ENCODE measurements around the gene HTR3C.
"Not testable (repeated sequence)": the region's sequence is repeated elsewhere in the genome, so short reads cannot be mapped to it uniquely, and the experiment has no call there.

HTR3C gene

GRCh38 chr3:184031187-184031792 lies 21.6 kb upstream of the HTR3C start, which contains the start of gene HTR3D:
HTR3D (plus strand) TSS chr3:184031742; CDS start chr3:184031742, 0 bp downstream.
- DNase-seq, result no peak

GRCh38 chr3:184037816-184038215 lies 15.0 kb upstream of the HTR3C start:
- no peak for DNase-seq

GRCh38 chr3:184038307-184038706 lies 14.5 kb upstream of the HTR3C start:
- not testable (repeated sequence) for DNase-seq

DNA sequence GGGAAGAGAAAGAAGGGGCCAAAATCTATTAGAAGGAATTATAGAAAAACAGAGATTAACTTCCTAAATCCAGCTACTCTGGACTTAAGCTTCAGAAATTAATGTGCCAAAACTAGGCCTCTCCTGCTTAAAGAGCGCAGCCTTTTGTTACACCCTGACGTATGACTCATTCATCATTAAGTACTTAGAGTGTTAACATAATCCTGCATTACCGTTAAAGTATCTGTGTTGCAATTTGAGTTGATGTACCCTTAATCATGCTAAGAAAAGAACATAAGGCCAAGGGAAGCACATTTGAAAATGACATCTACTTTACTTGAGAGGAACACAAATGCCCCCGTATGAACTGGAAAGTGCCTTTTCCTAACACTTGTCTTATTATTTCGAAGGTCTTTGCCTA lies 13.4 kb upstream of the HTR3C start:
- DNase-seq, result no peak

DNA sequence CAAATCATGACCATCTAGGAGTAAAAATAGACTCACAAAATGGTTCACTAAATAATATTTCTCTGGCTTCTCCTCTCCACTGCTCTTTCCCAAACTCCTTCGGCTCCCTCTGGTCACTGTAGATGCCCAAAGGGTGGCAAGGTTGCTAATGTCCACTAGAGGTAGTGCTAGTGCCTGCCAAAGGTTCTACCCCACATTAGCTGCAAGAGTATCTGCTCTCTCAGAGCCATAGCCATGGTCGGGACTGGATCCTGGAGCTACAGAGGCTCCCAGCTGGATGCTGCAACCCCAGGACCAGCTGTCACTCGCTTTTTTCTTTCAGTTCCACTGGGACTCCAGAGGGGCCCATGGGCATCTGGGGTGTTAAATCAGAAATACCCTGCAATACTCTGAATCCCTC lies 12.8 kb upstream of the HTR3C start:
- no peak for DNase-seq

- DNase-seq, result no peak
Observed at GRCh38 chr3:184042617-184043016, 10.2 kb upstream of the HTR3C start.

- no peak for DNase-seq
Observed at GRCh38 chr3:184045995-184046394, 6.9 kb upstream of the HTR3C start.

DNA sequence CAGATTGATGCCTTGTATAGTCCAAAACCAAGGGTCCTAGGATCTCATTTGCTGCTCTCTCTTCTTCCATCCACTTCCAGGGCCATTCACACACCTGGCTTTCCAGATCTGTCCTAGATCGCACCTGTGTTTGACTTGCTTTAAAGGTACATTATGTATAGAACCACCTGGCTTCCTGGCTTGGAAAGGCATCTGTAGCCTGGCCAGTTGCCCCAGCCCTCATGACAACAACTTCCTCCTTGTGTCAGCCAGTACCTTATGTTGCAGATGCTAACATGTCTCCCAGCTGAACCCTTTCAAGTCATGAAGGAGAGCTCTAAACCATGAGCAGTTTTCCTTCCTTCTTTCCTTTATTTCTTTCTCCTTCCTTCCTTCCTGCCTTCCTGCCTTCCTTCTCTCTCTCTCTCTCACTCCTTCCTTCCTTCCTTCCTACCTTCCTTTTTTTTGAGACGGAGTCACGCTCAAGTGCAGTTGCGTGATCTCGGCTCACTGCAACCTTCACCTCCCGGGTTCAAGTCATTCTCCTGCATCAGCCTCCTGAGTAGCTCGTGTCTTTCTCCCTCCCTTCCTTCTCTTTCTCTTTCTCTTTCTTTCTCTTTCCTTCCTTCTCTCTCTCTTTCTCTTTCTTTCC lies 2.5 kb upstream of the HTR3C start:
- DNase-seq, result no peak

DNA sequence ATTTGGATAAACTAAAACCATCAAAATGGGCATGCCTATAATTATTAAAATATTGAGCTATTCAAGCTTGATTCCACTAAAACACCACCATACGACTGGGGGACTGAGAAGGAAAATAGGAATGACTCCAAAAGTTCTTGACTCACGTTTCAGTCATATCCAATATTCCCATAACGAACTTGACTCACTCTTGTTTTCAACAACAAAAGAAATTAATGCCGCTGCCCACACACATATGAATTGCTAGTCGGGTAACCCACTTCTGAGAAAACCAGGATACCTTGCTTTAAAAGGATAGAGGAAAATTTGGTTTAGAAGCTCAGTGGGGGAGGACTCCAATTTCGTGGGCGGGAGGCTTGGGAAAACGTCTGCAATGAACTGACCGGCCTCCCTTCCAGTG lies 5.2 kb downstream of the HTR3C start:
- no peak for DNase-seq

DNA sequence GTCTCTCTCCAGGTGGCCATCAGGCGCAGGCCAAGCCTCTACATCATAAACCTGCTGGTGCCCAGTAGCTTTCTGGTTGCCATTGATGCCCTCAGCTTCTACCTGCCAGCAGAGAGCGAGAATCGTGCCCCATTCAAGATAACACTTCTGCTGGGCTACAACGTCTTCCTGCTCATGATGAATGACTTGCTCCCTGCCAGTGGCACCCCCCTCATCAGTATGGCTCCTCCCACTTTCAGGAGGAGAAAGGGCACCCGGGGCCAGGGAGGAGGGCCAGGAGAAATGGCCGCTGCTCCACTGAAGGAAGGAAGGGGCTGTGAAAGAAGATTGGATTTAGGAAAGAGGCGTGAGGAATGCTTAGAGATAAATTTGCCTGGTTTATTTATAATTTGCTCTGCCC lies 6.6 kb downstream of the HTR3C start:
- no peak for DNase-seq

DNA sequence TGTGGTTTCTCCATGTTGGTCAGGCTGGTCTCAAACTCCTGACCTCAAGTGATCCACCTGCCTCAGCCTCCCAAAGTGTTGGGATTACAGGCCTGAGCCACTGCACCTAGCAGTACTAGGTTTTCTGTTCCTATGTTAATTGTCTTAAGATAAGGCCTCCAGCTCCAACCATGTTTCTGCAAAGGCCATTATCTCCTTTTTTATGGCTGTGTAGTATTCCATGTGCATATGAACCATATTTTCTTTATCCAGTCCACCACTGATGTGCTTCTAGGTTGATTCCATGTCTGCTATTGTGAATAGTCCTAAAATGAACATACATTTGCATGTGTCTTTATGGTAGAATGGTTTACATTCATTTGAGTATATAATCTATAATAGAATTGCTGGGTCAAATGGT lies 9.8 kb downstream of the HTR3C start:
- DNase-seq, result no peak

DNA sequence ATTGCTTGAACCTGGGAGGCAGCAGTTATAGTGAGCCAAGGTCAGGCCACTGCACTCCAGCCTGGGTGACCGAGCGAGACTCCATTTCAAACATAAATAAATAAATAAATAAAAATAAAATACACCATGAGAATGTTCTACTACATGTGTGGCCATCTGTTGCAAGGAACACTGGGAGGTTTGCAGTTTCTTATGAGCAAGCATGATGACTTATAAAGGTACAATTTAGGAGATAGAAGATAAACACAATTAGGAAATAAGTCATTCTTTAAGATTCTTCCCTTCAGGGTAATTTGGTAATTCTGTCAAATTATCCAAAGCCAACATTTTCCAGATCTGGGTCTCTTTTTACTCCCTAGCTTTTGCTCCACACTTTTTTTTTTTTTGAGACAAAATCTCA lies 13.4 kb downstream of the HTR3C start:
- no peak for DNase-seq

DNA sequence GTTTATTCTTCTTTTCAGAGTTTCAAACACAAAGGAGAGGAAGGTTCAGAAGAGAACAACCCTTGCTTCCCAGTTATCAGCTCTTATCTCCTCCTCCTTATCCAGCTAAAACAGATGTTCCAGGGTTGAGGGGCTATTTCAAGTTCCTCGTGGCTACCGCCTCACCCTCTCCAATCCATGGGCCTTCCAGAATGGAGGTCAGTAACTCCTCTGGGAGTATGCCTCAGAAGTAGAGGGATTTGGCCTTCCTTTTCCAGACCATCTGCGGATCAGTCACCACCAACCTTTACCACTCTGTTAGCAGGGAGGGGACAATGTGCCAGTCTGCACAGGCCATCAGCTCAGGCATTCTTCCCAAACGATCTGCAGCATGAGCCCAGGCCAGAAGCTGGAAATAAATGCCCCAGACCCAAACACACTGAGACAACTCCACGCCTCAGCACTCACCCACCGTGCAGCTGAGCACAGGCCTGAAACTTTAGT lies 14.8 kb downstream of the HTR3C start:
- no peak for DNase-seq

DNA sequence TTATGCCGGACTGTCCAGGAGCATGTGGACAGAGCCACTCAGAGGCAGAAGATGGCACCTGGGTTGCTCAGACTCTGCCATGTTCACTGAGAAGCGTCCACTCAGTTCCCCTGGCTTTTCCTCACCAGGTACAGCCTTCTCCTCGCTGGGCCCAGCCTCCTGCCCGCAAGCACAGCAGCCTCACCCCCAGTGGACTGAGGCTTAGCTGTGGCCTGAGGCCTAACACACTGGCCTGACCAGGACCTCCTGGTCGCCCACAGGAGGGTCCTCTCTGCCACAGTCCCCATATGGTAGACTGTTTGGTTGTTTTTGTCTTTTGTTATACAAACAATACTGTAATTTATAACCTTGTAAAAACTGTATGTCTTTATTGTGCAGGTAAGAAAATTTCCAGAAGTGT lies 15.5 kb downstream of the HTR3C start:
- no peak for DNase-seq

DNA sequence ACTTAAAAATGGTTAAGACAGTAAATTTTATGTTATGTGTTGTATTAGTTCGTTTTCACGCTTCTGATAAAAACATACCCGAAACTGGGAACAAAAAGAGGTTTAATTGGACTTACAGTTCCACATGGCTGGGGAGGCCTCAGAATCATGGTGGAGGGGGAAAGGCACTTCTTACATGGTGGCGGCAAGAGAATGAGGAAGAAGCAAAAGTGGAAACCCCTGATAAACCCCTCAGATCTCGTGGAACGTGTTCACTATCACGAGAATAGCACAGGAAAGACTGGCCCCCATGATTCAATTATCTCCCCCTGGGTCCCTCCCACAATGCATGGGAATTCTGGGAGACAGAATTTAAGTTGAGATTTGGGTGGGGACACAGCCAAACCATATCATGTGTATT lies 18.3 kb downstream of the HTR3C start:
- DNase-seq, result not testable (repeated sequence)

GRCh38 chr3:184073621-184074020 lies 20.8 kb downstream of the HTR3C start:
- DNase-seq, result no peak

DNA sequence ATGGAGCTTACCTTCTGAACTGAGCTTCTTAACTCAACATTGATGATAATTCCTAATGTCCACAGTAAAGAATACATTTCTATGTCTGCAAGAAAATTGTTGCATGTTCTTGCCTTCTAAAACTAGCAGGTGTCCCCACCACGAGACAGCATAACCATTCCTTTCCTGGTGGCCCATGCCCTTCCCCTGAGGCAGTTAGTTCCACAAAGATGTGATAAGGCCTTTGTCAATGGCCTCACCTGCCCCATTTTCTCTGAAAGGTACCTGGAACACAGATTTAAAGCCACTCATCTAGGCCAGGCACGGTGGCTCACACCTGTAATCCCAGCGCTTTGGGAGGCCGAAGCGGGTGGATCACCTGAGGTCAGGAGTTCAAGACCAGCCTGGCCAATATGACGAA lies 23.1 kb downstream of the HTR3C start:
- DNase-seq, result no peak

DNA sequence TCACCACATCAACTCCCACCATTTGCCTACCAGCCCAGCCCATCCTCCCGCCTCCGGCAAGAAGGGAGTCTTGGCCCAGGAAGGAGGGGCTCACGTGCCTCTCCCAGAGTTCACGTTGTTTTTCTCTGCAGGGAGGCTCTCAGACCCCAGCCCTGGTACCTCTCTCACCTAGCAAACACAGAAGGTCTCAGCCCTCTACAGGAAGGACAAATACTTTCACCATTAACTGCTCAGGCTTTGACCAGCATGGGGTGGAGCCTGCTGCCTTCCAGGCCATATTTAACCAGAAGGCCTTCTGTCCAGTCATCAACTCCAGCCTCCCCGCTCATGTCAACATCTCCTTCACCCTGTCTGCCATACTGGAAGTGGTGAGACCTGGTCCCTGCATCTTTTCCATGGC lies 25.0 kb downstream of the HTR3C start:
- DNase-seq, result no peak

- no peak for DNase-seq
Observed at GRCh38 chr3:184078851-184079250, 26.0 kb downstream of the HTR3C start.

DNA sequence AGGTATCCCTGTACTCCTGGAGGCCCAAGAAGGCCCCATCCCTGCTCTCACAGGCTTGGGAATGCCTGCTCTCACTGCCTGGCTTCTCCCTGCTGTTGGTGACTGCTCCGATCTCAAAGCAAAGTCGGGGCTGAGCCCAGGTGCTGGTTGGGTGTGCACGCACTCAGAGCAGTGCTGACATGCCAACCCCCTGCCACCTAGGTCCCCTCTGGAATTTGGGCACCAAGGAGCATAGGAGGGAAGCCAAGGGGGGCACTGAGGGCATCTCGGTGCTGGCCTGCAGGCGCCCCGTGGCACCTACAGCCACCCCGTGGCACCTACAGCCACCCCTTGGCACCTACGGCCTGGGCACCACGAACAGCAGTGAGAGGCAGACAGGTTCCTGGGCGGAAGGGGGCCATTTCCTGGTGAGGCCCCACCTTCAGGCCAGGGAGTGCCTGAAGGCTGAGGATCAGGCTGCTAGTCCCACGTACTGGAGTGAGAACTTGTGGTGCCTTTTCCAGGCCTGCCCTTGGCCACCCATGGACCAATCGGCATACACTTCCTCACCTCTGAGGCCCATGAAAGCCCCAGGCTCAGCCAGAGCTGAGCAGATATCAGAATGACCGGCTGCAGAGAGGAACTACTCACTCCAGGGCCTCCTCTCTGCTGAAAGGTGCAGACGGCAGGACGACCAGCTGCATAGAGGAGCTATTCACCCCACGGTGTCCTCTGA lies 28.4 kb downstream of the HTR3C start:
- no peak for DNase-seq

DNA sequence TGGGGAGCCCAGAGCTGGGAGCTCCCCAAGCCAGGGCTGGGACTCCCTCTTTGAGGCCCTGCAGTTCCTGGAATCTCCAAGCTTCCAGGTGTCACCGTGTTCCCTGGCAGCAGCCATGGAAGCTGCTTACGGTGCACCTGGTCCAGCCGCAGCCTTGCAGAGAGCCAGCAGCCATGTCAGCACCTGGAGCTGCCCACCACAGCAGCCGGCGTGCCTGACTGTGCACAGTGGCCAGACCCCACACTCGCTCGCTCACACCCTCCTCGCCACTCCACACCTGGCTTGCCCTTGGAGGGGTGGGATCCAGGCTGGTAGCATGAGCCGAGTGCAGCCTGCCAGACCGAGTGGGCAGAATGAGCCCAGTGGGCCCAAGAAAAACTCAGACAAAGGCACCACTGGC lies 29.2 kb downstream of the HTR3C start:
- DNase-seq, result no peak

DNA sequence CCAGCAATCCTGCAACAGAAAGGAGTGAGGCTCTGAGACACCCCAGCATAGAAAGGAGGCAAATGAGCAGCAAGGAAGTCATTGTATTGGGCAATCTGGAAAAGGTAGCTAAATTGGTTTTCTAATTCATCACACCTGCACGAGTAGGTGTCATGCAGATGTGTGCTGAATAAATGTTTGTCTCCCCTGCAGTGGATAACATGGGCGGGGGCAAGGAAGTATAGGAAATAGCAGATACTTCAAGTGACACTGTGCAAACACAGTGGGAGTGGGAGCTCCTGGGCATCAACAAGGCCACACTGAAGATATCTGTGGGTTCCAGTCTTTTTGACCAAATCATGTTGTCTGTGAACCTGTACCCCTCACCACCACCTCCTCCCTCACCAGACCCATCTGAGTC lies 29.6 kb downstream of the HTR3C start:
- no peak for DNase-seq

DNA sequence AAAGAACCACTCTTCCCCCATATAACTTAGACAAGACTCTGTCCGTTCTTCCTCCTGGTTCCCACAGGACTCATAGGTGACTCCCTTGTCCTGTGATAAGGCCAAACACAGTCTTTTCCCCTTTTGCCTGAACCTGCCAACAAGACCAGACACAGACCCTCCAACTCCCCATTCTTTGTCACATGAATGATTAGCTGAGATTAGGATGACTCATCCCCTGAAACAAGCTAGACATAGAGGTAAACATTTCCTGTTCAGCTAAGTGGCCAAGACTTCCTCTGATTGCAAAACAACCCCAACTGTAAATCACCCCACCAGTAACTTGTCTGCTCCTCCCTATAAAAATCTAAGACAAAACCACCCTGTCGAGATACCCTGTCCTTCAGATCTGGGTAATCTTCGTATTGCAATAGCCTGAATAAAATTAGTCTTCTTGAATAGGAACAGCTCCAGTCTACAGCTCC lies 32.6 kb downstream of the HTR3C start:
- no peak for DNase-seq

- no peak for DNase-seq
Observed at GRCh38 chr3:184092199-184092598, 39.4 kb downstream of the HTR3C start.
